Gastrocnemius medialis (tissue), 4 donors: ENCODE data around the gene MAST4. TPM values are rescaled to one million over a fixed set of nuclear protein-coding genes. Genes with fewer than 3 reads are reported as not detected.

Experiments
- ATAC-seq, 2 donors: fragments of 150-250 bp; one replicate each; pipeline ENCODE4 v1.9.1; 2016
- DNase-seq, 2 donors: peaks; one replicate each; pipeline ENCODE4 v3.0.0-alpha.2; 2019
- H3K27ac ChIP-seq, 4 donors: fragments of 200-600 bp; sonication (generic); 1 replicate in 1 of 4; 2 replicates in 3 of 4; pipeline ENCODE4 v1.5.1; 2016 to 2018; ENCODE audit warnings: mild to moderate bottlenecking in 2 of 4, moderate library complexity in 1 of 4
- H3K27me3 ChIP-seq, 3 donors: fragments of 200-600 bp; sonication (generic) in 2 of 3; 1 replicate in 1 of 3; 2 replicates in 2 of 3; pipeline versions ENCODE4 v1.5.1 to v1.6.0; 2016 to 2019; ENCODE audit warnings: mild to moderate bottlenecking in 1 of 3, moderate library complexity in 1 of 3
- H3K36me3 ChIP-seq, 2 donors: fragments of 200-600 bp; sonication (generic) in 1 of 2; one replicate each; pipeline ENCODE4 v1.5.1; 2017 to 2018
- H3K4me1 ChIP-seq, 2 donors: fragments of 200-600 bp; sonication (generic) in 1 of 2; one replicate each; pipeline ENCODE4 v1.5.1; 2016 to 2017; ENCODE audit warnings: mild to moderate bottlenecking in 2 of 2
- H3K4me3 ChIP-seq, 4 donors: fragments of 200-600 bp; sonication (generic) in 3 of 4; 1 replicate in 1 of 4; 2 replicates in 3 of 4; pipeline ENCODE4 v1.5.1; 2016 to 2019; ENCODE audit warnings: mild to moderate bottlenecking in 2 of 4
- H3K9me3 ChIP-seq, 3 donors: fragments of 200-600 bp; sonication (generic) in 2 of 3; 1 replicate in 1 of 3; 2 replicates in 2 of 3; pipeline ENCODE4 v1.5.1; 2016 to 2019
- POLR2A ChIP-seq, 2 donors: fragments of 450-650 bp; IDR thresholded peaks; one replicate each; pipeline ENCODE4 v1.6.1; 2017; ENCODE audit warnings: antibody characterized with exemption in 2 of 2, mild to moderate bottlenecking in 2 of 2, moderate library complexity in 2 of 2
- in situ Hi-C, 4 donors: fragments of 200-750 bp; cut with MboI; loops; one replicate each; pipeline versions ENCODE4 v1.15.0 to v1.8.0; 2017; ENCODE audit warnings: low sequenced_read_pairs in 4 of 4
- intact Hi-C: fragments of 100-400 bp; cut with DNase I; formaldehyde crosslinking; loops from one replicate; pipeline ENCODE4 v1.15.1; 2023; ENCODE audit warnings: low total_unique reads
- total RNA-seq, 4 donors: library from RNA; depleted of rRNA; stranded (reverse); fragments of >200 nt; gene quantifications; one replicate each; pipeline versions ENCODE4 v1.1.0 to v1.2.3, GENCODE V29; 2016
- TF ChIP-seq, protein P1 (sequence below), 5 experiments: fragments of 450-650 bp in 3 of 5; fragments of 200-600 bp in 2 of 5; sonication (generic) in 2 of 5; IDR thresholded peaks in 4 of 5; conservative IDR thresholded peaks in 1 of 5; 1 replicate in 4 of 5; 2 replicates in 1 of 5; pipeline ENCODE4 v1.5.1; 2016 to 2019; ENCODE audit warnings: antibody characterized with exemption in 5 of 5, mild to moderate bottlenecking in 3 of 5, moderate library complexity in 3 of 5

Gene MAST4
- total RNA-seq, 4 donors from 2014 or later, result 24.1 to 42.0 (median 38.5) TPM

DNA sequence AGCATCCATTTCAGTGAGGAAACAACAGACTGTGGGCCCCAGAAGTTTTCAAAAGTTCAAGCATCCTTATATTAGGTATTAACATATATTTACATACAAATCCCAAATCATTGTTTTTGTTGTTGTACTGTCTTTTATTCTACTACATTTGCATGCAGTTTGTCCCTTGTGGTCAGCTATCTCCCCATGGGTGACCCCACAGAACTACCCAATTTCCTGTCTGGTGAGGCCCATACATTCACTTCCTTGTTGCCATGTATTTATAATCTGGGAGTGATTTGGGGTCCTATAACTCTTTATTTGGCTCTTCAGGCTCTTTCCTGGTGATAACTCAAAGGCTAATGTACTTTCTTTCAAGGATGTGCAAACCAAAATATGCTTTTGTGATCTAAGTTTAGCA lies 603.7 kb downstream of the MAST4 start:
- Histone ChIP-seq H3K4me1 (no peaks in the 10 kb centered on the region), H3K9me3 (no peaks in the 10 kb centered on the region), H3K36me3 (no peaks in the 10 kb centered on the region), H3K4me3 (no peak overlapping the region), H3K27me3 (no peaks in the 10 kb centered on the region), H3K27ac (no peak overlapping the region)
- intact Hi-C loops, result no loop called here
- no peak for DNase-seq
- no peak for TF ChIP-seq POLR2A (IDR thresholded peaks at IDR 0.05)
- TF ChIP-seq, protein P1, sequence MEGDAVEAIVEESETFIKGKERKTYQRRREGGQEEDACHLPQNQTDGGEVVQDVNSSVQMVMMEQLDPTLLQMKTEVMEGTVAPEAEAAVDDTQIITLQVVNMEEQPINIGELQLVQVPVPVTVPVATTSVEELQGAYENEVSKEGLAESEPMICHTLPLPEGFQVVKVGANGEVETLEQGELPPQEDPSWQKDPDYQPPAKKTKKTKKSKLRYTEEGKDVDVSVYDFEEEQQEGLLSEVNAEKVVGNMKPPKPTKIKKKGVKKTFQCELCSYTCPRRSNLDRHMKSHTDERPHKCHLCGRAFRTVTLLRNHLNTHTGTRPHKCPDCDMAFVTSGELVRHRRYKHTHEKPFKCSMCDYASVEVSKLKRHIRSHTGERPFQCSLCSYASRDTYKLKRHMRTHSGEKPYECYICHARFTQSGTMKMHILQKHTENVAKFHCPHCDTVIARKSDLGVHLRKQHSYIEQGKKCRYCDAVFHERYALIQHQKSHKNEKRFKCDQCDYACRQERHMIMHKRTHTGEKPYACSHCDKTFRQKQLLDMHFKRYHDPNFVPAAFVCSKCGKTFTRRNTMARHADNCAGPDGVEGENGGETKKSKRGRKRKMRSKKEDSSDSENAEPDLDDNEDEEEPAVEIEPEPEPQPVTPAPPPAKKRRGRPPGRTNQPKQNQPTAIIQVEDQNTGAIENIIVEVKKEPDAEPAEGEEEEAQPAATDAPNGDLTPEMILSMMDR (IDR thresholded peaks at IDR 0.05 in 4 of 5, conservative IDR thresholded peaks at IDR 0.05 in 1 of 5), result no peak
- ATAC-seq, result no peak
- in situ Hi-C loops, result loop anchor here in 3 of 4 donors (10.0 to 25.0 kb wide), 3 partner anchors 215 to 888 kb away; no protein-coding TSS in a partner anchor

DNA sequence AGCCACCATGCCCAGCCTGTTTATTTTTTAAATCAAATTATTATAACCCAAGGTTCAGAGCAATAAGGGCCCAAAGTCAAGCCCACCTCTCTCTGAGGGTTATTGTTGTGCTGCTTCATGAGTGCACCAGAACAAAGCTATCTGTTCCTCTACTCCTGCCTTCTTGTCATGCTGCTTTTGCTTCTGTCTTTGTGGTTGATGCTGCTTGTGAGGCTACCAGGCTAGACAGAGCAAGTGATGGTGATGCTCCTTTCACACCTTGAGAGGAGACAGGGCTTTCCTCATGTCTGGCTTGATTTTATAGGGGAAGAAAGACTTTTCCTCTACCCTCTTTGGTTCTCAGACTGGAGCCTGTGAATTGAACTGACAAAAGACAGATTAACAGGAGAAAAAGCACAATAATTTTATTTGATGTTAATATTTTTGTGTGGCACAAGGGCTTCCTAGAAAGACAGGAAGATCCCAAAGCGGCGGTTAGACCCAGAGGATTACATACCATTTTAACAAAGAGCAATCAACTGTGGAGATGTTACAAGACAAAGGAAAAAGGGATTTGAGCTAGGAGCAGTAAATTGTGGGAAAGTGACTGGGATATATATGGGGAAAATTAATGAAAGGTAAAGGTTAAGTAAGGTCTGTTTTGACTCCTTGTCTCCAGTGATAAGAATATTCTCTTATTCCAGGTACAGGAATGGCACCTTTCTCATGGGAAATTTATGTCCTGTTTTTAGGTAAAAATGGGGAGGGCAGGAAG lies 604.8 kb downstream of the MAST4 start:
- no peaks in the 10 kb centered on the region for H3K9me3 ChIP-seq

DNA sequence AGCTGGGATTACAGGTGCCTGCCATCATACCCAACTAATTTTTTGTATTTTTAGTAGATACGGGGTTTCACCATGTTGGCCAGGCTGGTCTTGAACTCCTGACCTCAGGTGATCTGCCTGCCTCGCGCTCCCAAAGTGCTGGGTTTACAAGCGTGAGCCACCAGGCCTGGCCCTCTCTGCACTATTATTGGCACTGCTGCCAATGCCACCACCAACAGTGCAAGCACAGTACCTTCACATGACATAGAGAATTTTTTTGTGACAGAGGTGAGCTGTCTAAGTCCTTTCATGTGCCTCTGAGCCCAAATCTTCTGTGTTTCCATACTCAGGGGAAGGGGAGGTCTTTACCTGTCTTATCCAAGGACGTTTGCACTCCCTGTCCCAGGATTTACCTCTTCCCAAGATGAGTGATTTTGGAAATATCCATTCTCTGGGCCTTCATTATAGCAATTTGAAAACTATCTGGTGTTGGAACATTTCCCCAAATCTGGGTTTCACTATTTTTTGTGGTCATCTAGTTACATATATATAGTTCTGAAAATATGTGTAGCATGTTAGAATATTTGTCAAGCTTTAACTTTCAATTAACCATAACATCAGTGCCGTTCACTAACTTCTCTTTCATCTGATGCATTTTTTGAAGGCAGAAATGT lies 605.8 kb downstream of the MAST4 start:
- H3K36me3 ChIP-seq, result no peaks in the 10 kb centered on the region
- no peak overlapping the region for H3K27ac ChIP-seq
- ATAC-seq, result no peak
- no peaks in the 10 kb centered on the region for H3K27me3 ChIP-seq
- intact Hi-C loops, result no loop called here
- in situ Hi-C loops, result loop anchor here in 3 of 4 donors (10.0 to 25.0 kb wide), 3 partner anchors 217 to 890 kb away; no protein-coding TSS in a partner anchor
- no peaks in the 10 kb centered on the region for H3K9me3 ChIP-seq
- no peaks in the 10 kb centered on the region for H3K4me1 ChIP-seq
- no peak for DNase-seq
- H3K4me3 ChIP-seq, result no peak overlapping the region
- TF ChIP-seq, protein P1 (IDR thresholded peaks at IDR 0.05 in 4 of 5, conservative IDR thresholded peaks at IDR 0.05 in 1 of 5), result no peak
- TF ChIP-seq POLR2A (IDR thresholded peaks at IDR 0.05), result no peak

More for the DNA sequence above, 604.8 kb downstream of the MAST4 start:
- Histone ChIP-seq H3K4me1 (no peaks in the 10 kb centered on the region), H3K27me3 (no peaks in the 10 kb centered on the region), H3K27ac (no peak overlapping the region), H3K4me3 (no peak overlapping the region), H3K36me3 (no peaks in the 10 kb centered on the region)
- intact Hi-C loops (no loop called here), in situ Hi-C loops (loop anchor here in 3 of 4 donors (10.0 to 25.0 kb wide), 3 partner anchors 216 to 889 kb away; no protein-coding TSS in a partner anchor)
- no peak for DNase-seq
- no peak for ATAC-seq
- TF ChIP-seq POLR2A (IDR thresholded peaks at IDR 0.05), result no peak
- TF ChIP-seq, protein P1 (IDR thresholded peaks at IDR 0.05 in 4 of 5, conservative IDR thresholded peaks at IDR 0.05 in 1 of 5), result no peak

DNA sequence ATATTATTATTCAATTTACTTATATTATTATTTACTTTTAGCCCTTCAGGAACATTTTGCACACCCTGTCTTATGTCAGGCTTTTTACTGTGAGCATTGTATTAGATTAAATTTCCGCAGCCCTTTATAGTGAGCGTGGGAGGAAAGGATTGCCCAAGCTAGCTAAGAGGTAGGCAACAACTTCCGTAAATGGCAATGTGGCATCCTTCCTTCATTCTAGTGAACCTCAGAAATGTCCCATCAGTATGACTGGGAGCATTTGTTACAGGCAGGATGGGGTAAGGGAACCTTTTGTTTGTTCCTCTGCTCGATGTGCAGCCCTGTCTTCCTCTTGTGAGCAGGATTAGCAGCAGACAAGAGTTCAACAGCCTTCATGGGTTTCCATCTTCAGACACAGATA lies 606.6 kb downstream of the MAST4 start:
- Histone ChIP-seq H3K9me3 (no peaks in the 10 kb centered on the region), H3K4me1 (no peaks in the 10 kb centered on the region), H3K27me3 (no peaks in the 10 kb centered on the region), H3K36me3 (no peaks in the 10 kb centered on the region), H3K27ac (no peak overlapping the region), H3K4me3 (no peak overlapping the region)
- intact Hi-C loops (no loop called here), in situ Hi-C loops (loop anchor here in 3 of 4 donors (10.0 to 25.0 kb wide), 3 partner anchors 218 to 891 kb away; no protein-coding TSS in a partner anchor)
- ATAC-seq (no peak), DNase-seq (no peak)
- TF ChIP-seq, protein P1 (IDR thresholded peaks at IDR 0.05 in 4 of 5, conservative IDR thresholded peaks at IDR 0.05 in 1 of 5), result no peak
- no peak for TF ChIP-seq POLR2A (IDR thresholded peaks at IDR 0.05)
